ENCODE results near the gene PHOSPHO1. TPM values are rescaled to one million over a fixed set of nuclear protein-coding genes. Genes with fewer than 3 reads are reported as not detected.
A peak's percentile ranks its signal among the peaks of the same experiment; 100 is the strongest.

PHOSPHO1 gene
- total and polyA plus RNA-seq, 2 of the 13 experiments (the other 11 are each of a cell fraction or from before 2014, with no cell fraction given): not detected

DNA sequence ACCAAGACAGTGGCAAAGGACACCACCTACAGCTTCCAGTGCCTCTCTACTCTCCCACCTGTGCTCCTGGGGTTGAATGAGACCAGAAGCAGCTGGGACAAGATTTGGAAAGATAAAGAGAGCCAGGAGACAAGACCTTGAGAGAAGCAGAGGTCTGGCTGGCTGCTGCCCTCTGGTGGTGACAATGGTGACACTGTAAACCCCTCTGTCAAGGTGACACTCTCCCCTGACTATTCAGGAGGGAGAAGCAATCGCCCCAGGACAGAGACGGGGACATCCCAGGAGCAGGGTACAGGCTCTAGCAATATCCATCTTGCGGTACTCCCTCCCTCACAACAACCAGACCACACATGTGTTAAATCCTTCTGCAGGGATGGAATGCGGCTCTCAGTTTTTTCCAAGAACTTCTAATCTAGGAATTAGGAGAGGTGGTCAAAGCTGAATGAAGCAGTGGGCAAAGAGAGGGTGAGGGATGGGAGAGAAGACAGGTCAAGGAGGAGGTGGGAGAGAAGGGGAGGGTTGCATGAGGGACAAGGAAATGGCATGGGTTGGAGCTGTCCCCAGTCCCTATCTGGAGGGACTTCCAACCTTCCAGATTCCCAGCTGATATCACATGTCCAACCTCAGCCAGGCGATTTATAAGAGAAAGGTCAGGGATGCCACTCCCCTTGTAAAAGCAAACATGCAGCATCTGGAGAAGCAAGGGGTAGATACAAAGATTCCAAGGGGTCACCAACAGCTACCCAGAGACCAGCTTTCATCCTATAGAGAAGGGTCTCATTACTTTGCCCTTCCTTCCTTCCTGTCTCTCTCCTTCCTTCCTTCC is 2.9 kb downstream of the PHOSPHO1 start:
- peaks cover 13 to 77% of the 10 kb centered on the region in 2 experiments; a peak in 4 of 5 replicates for H3K27me3 ChIP-seq (ENCODE audit: control insufficient read depth in 1 of 2, insufficient read depth in 2 of 2, low read length in 2 of 2)
- no peak overlapping the region for H2AFZ ChIP-seq (ENCODE audit: low read length)
- peak; percentile 64 for ATAC-seq
- FAIRE-seq: peak; percentile 96
- peaks cover 45% of the 10 kb centered on the region for H3K4me1 ChIP-seq (ENCODE audit: insufficient read depth, low read length)
- no peaks in the 10 kb centered on the region for H3K9me3 ChIP-seq (ENCODE audit: low read length)
- CTCF ChIA-PET (ENCODE audit: low intra/inter-chr PET ratio, low total read pairs): interaction anchor here (0.7 to 2.4 kb wide), 2 partner anchors 47 to 556 kb away, joined by 3 to 21 read pairs; no protein-coding TSS in a partner anchor
- WGBS (ENCODE audit: low lambda C conversion rate): 19% methylated on average over 5 of the region's 5 CpGs
- intact Hi-C loops (cut with micrococcal nuclease; ENCODE audit: unreplicated experiment): loop anchor here (2.0 kb wide), 1 partner anchor 47 kb away; no protein-coding TSS in a partner anchor
- no peaks in the 10 kb centered on the region for H3K79me2 ChIP-seq (ENCODE audit: insufficient read depth, low read length)
- no peaks in the 10 kb centered on the region for H3K36me3 ChIP-seq (replicated peaks in 1 of 2; ENCODE audit: control insufficient read depth in 1 of 2, insufficient read depth in 2 of 2, low read length in 2 of 2)
- H4K20me1 ChIP-seq (ENCODE audit: insufficient read depth, low read length): no peaks in the 10 kb centered on the region
- no peak overlapping the region for H3K4me3 ChIP-seq (replicated peaks in 1 of 3; ENCODE audit: insufficient read depth in 1 of 3, low read depth in 2 of 3, low read length in 3 of 3)
- no peak overlapping the region for H3K9ac ChIP-seq (ENCODE audit: insufficient read depth, low read depth, low read length)
- BruUV-seq (replicated peaks): no TSS peak
- no peak overlapping the region for H3K4me2 ChIP-seq (ENCODE audit: low read depth, low read length)
- POLR2A ChIA-PET: no interaction called here
- DNase-seq (ENCODE audit: low spot score): peak; percentile 69
- in situ Hi-C loops (cut with HindIII; ENCODE audit: extremely low pct_ligation_motif_present, low pct_unique_long_range_greater_than_20kb): loop anchor here (5.0 kb wide), 1 partner anchor 45 kb away; no protein-coding TSS in a partner anchor
- no peak overlapping the region for H3K27ac ChIP-seq (ENCODE audit: extremely low read length, insufficient read depth, low read length)
- no peak for TF ChIP-seq ZNF235 (CRISPR knock-in tag; IDR thresholded peaks at IDR 0.05; ENCODE audit: borderline replicate concordance)
- no peak for TF ChIP-seq ZNF432 (CRISPR knock-in tag; IDR thresholded peaks at IDR 0.05; ENCODE audit: borderline replicate concordance)
- TF ChIP-seq NFYC (CRISPR knock-in tag; IDR thresholded peaks at IDR 0.05): no peak
- no peak for TF ChIP-seq FOSL1 (CRISPR knock-in tag; IDR thresholded peaks at IDR 0.05; ENCODE audit: borderline replicate concordance)
- TF ChIP-seq ZSCAN31 (CRISPR knock-in tag; IDR thresholded peaks at IDR 0.05; ENCODE audit: low read depth): no peak
- TF ChIP-seq ZNF557 (CRISPR knock-in tag; IDR thresholded peaks at IDR 0.05): no peak
- TF ChIP-seq IKZF4 (CRISPR knock-in tag; IDR thresholded peaks at IDR 0.05; ENCODE audit: borderline replicate concordance, low read depth, not compliant biosample characterization): no peak
- TF ChIP-seq HOXA5 (CRISPR knock-in tag; IDR thresholded peaks at IDR 0.05): no peak
- TF ChIP-seq, protein P1, sequence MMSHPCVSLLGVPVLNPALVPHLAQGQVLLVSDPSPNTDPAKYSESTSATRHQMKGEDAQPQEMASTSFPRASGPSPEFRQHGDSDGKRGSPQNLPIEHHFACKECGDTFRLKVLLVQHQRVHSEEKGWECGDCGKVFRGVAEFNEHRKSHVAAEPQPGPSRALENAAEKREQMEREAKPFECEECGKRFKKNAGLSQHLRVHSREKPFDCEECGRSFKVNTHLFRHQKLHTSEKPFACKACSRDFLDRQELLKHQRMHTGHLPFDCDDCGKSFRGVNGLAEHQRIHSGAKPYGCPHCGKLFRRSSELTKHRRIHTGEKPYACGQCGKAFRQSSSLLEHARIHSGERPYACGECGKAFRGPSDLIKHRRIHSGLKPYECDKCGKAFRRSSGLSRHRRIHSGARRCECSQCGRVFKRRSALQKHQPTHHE (CRISPR knock-in tag; IDR thresholded peaks at IDR 0.05; ENCODE audit: borderline replicate concordance): no peak
- no peak for TF ChIP-seq ZNF12 (CRISPR knock-in tag; IDR thresholded peaks at IDR 0.05)
- TF ChIP-seq CC2D1A (CRISPR knock-in tag; IDR thresholded peaks at IDR 0.05): no peak
- TF ChIP-seq ZNF24 (IDR thresholded peaks at IDR 0.05): no peak
- no peak for TF ChIP-seq CEBPG (CRISPR knock-in tag; IDR thresholded peaks at IDR 0.05)
- TF ChIP-seq MEIS1 (CRISPR knock-in tag; IDR thresholded peaks at IDR 0.05; ENCODE audit: borderline replicate concordance): no peak
- TF ChIP-seq DDIT3 (CRISPR knock-in tag; IDR thresholded peaks at IDR 0.05): no peak
- TF ChIP-seq ADNP (CRISPR knock-in tag; IDR thresholded peaks at IDR 0.05): no peak
- TF ChIP-seq RFX3 (CRISPR knock-in tag; IDR thresholded peaks at IDR 0.05): no peak
- TF ChIP-seq STAG1 (CRISPR knock-in tag; IDR thresholded peaks at IDR 0.05): peak; percentile 76
- TF ChIP-seq PHB2 (IDR thresholded peaks at IDR 0.05; ENCODE audit: partially characterized antibody): no peak
- TF ChIP-seq ZNF615 (CRISPR knock-in tag; IDR thresholded peaks at IDR 0.05; ENCODE audit: borderline replicate concordance): no peak
- no peak for TF ChIP-seq JUN (CRISPR knock-in tag; IDR thresholded peaks at IDR 0.05)
- no peak for TF ChIP-seq RARG (CRISPR knock-in tag; IDR thresholded peaks at IDR 0.05; ENCODE audit: low read depth)
- no peak for TF ChIP-seq KMT2A (CRISPR knock-in tag; IDR thresholded peaks at IDR 0.05)
- TF ChIP-seq, protein P2, sequence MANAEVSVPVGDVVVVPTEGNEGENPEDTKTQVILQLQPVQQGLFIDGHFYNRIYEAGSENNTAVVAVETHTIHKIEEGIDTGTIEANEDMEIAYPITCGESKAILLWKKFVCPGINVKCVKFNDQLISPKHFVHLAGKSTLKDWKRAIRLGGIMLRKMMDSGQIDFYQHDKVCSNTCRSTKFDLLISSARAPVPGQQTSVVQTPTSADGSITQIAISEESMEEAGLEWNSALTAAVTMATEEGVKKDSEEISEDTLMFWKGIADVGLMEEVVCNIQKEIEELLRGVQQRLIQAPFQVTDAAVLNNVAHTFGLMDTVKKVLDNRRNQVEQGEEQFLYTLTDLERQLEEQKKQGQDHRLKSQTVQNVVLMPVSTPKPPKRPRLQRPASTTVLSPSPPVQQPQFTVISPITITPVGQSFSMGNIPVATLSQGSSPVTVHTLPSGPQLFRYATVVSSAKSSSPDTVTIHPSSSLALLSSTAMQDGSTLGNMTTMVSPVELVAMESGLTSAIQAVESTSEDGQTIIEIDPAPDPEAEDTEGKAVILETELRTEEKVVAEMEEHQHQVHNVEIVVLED (CRISPR knock-in tag; IDR thresholded peaks at IDR 0.05; ENCODE audit: borderline replicate concordance): no peak
